MCF 10A (cell line): Measurements from ENCODE around the gene COLEC12. TPM values are rescaled to one million over a fixed set of nuclear protein-coding genes. Genes with fewer than 3 reads are reported as not detected.

Experiments
- BruUV-seq: library from RNA; stranded (reverse); fragments of 400-500 nt; replicated peaks from 2 replicates; lab custom pipeline; 2021; lab: Mats Ljungman, UMichigan
- CTCF ChIA-PET: fragments of 300-600 bp; sonication (Branson Sonifier 250); formaldehyde crosslinking; extraction: SDS; loops from one replicate; lab custom pipeline; 2021; ENCODE audit warnings: antibody characterized with exemption, inconsistent platforms; lab: Yijun Ruan, JAX
- POLR2A ChIA-PET: fragments of 300-600, 350-650 bp; sonication (Branson Sonifier 250); formaldehyde crosslinking; extraction: SDS; loops from one replicate; lab custom pipeline; 2020; ENCODE audit warnings: antibody characterized with exemption, inconsistent platforms; lab: Yijun Ruan, JAX
- DNase-seq: peaks from one replicate; pipeline ENCODE4 v3.0.0-alpha.2; 2018; ENCODE audit not compliant: unreplicated experiment
- H3K27ac Mint-ChIP-seq: one replicate; pipeline ENCODE4 v1.8.0; 2022; ENCODE audit warnings: mild to moderate bottlenecking, low read depth, mixed read lengths; ENCODE audit not compliant: unreplicated experiment
- H3K27me3 Mint-ChIP-seq: one replicate; pipeline ENCODE4 v1.8.0; 2022; ENCODE audit warnings: mixed read lengths; ENCODE audit not compliant: insufficient read depth, unreplicated experiment
- H3K36me3 Mint-ChIP-seq: one replicate; pipeline ENCODE4 v1.8.0; 2022; ENCODE audit warnings: mild to moderate bottlenecking, moderate library complexity, mixed read lengths; ENCODE audit not compliant: insufficient read depth, unreplicated experiment
- H3K4me1 Mint-ChIP-seq: one replicate; pipeline ENCODE4 v1.8.0; 2022; ENCODE audit warnings: mixed read lengths; ENCODE audit not compliant: insufficient read depth, unreplicated experiment
- H3K4me3 Mint-ChIP-seq: one replicate; pipeline ENCODE4 v1.8.0; 2022; ENCODE audit warnings: mild to moderate bottlenecking, moderate library complexity, mixed read lengths; ENCODE audit not compliant: unreplicated experiment
- H3K9me3 Mint-ChIP-seq: one replicate; pipeline ENCODE4 v1.8.0; 2022; ENCODE audit warnings: mixed read lengths; ENCODE audit not compliant: unreplicated experiment
- CTCF ChIP-seq: fragments of 200-600 bp; IDR thresholded peaks from one replicate; pipeline ENCODE4 v1.8.0; 2022; ENCODE audit warnings: antibody characterized with exemption, mild to moderate bottlenecking; ENCODE audit not compliant: unreplicated experiment
- intact Hi-C: fragments of 100-400 bp; cut with micrococcal nuclease; formaldehyde crosslinking; loops from 2 replicates; pipeline ENCODE4 v1.14.1; 2022
- total RNA-seq: library from RNA; stranded (reverse); gene quantifications from 2 replicates; pipeline ENCODE4 v1.2.3, GENCODE V29; 2022

The COLEC12 gene
- total RNA-seq, 1 experiment from 2014 or later = 0.05 TPM

DNA sequence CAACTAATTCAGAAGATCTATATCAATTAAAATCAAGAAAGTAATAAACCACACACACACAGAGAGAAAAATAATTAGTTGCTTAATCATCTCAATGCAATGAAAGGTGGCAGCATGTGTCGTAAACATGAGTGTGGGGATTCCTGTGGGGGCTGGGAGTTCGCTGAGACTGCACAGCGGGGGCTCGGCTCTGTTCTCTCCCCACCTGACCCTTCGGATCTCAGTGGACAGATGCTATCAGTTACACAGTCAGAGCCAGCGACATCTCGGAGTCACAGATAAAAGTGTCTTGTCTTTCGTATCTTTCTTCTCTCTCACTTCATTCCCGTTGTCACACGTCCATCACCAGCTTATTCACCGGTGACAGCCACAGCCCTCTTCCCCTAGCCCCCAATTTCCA, 37.1 kb downstream of the COLEC12 start:
- Mint-ChIP-seq H3K4me1 (no peaks in the 10 kb centered on the region), H3K27me3 (no peaks in the 10 kb centered on the region), H3K4me3 (no peak overlapping the region), H3K9me3 (peaks cover 23% of the 10 kb centered on the region), H3K36me3 (peaks cover 6% of the 10 kb centered on the region), H3K27ac (no peak overlapping the region)
- TF ChIP-seq CTCF = no peak
- BruUV-seq = no TSS peak
- CTCF ChIA-PET = interaction anchor here (0.6 kb wide), 2 partner anchors 53 to 499 kb away, joined by 3 read pairs; no protein-coding TSS in a partner anchor
- DNase-seq = no peak
- intact Hi-C loops = no loop called here
- POLR2A ChIA-PET = interaction anchor here (0.9 kb wide), 1 partner anchor 40 kb away, joined by 3 read pairs; no protein-coding TSS in a partner anchor

GRCh38 chr18:461762-462161, 38.7 kb downstream of the COLEC12 start:
- intact Hi-C loops = no loop called here
- ChIA-PET CTCF (no interaction called here), POLR2A (interaction anchor here (0.6 kb wide), 2 partner anchors 33 to 350 kb away, joined by 3 read pairs; partner anchors contain the start of gene YES1)
- no peak for DNase-seq
- Mint-ChIP-seq H3K27ac (no peak overlapping the region), H3K36me3 (peaks cover 6% of the 10 kb centered on the region), H3K4me3 (no peak overlapping the region), H3K4me1 (no peaks in the 10 kb centered on the region), H3K27me3 (no peaks in the 10 kb centered on the region), H3K9me3 (peaks cover 17% of the 10 kb centered on the region)
- TF ChIP-seq CTCF = no peak
- BruUV-seq = no TSS peak

- ChIA-PET POLR2A (no interaction called here), CTCF (interaction anchor here (1.0 to 1.1 kb wide), 2 partner anchors 16 to 174 kb away, joined by 3 read pairs; no protein-coding TSS in a partner anchor)
- no peak overlapping the region for H3K4me3 Mint-ChIP-seq
- no peak for TF ChIP-seq CTCF
- peaks cover 16% of the 10 kb centered on the region for H3K9me3 Mint-ChIP-seq
- DNase-seq = no peak
- no TSS peak for BruUV-seq
- H3K27ac Mint-ChIP-seq = no peak overlapping the region
- no peaks in the 10 kb centered on the region for H3K27me3 Mint-ChIP-seq
- H3K4me1 Mint-ChIP-seq = no peaks in the 10 kb centered on the region
- peaks cover 6% of the 10 kb centered on the region for H3K36me3 Mint-ChIP-seq
- intact Hi-C loops = no loop called here
Measured at GRCh38 chr18:460791-461190, 39.7 kb downstream of the COLEC12 start.

DNA sequence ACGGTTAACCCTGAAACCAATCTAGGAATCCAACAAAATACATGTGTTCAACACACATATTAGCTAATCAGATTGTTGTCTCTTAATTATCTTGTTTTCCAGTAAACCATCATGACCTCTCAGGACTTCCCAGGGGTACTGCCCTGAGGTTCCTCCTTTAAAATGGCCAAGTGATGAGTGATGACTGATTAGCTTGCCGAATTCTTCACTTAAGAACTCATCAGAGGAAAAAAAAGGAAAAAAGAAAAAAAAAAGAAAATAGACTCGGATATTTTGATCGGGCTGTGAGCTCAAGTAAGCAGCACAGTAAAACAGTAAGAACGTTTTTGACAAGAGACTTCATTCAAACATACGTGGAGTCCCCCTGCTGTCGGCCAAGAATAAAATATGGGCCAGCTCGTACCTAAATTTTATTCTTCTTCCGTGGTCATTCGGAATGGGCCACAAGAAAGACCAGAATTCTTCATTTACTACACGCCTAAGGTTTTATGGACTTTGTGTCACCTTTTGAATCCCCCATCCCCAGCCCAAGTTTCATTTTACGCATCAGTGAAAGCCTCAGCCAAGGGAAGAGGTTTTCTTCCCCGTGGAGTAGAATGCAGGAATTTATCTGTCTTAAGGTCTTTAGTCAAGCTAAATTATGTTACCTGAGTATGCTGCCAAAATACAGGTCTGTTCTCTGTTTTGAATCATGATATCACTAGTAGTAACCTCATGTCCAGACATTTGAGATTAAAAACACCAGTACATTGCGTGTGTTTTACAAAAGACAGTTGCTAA, 40.5 kb downstream of the COLEC12 start:
- ChIA-PET CTCF (interaction anchor here (0.6 to 1.0 kb wide), 4 partner anchors 63 to 1652 kb away, joined by 3 to 5 read pairs (median 3); no protein-coding TSS in a partner anchor), POLR2A (interaction anchor here (0.7 kb wide), 1 partner anchor 113 kb away, joined by 3 read pairs; no protein-coding TSS in a partner anchor)
- peaks cover 6% of the 10 kb centered on the region for H3K36me3 Mint-ChIP-seq
- H3K27ac Mint-ChIP-seq = no peak overlapping the region
- intact Hi-C loops = no loop called here
- no peaks in the 10 kb centered on the region for H3K4me1 Mint-ChIP-seq
- BruUV-seq = no TSS peak
- no peaks in the 10 kb centered on the region for H3K27me3 Mint-ChIP-seq
- no peak overlapping the region for H3K4me3 Mint-ChIP-seq
- no peak for DNase-seq
- peaks cover 16% of the 10 kb centered on the region for H3K9me3 Mint-ChIP-seq
- no peak for TF ChIP-seq CTCF
